T-helper 2 cell treated with Interferon-gamma antibody and Interleukin-4, amounts not matched to agents 5 μg/mL and 100 μg/mL, for 36 hours (primary cell): ENCODE data around the gene SIGMAR1.
A peak's percentile ranks its signal among the peaks of the same experiment; 100 is the strongest.

Source experiments
- DNase-seq: peaks from one replicate; pipeline ENCODE4 v3.0.0; 2021; ENCODE audit warnings: low spot score
- H3K27ac Mint-ChIP-seq: one replicate; pipeline ENCODE4 v1.8.0; 2021; ENCODE audit warnings: mild to moderate bottlenecking, mixed read lengths
- H3K27me3 Mint-ChIP-seq: one replicate; pipeline ENCODE4 v1.8.0; 2021; ENCODE audit warnings: low read depth, mixed read lengths
- H3K36me3 Mint-ChIP-seq: one replicate; pipeline ENCODE4 v1.8.0; 2021; ENCODE audit warnings: low read depth, mixed read lengths
- H3K4me1 Mint-ChIP-seq: one replicate; pipeline ENCODE4 v1.8.0; 2021; ENCODE audit warnings: low read depth, mixed read lengths
- H3K4me3 Mint-ChIP-seq: one replicate; pipeline ENCODE4 v1.8.0; 2022; ENCODE audit warnings: mild to moderate bottlenecking, moderate library complexity, mixed read lengths
- H3K9me3 Mint-ChIP-seq: one replicate; pipeline ENCODE4 v1.8.0; 2021; ENCODE audit warnings: mixed read lengths

SIGMAR1 gene

DNA sequence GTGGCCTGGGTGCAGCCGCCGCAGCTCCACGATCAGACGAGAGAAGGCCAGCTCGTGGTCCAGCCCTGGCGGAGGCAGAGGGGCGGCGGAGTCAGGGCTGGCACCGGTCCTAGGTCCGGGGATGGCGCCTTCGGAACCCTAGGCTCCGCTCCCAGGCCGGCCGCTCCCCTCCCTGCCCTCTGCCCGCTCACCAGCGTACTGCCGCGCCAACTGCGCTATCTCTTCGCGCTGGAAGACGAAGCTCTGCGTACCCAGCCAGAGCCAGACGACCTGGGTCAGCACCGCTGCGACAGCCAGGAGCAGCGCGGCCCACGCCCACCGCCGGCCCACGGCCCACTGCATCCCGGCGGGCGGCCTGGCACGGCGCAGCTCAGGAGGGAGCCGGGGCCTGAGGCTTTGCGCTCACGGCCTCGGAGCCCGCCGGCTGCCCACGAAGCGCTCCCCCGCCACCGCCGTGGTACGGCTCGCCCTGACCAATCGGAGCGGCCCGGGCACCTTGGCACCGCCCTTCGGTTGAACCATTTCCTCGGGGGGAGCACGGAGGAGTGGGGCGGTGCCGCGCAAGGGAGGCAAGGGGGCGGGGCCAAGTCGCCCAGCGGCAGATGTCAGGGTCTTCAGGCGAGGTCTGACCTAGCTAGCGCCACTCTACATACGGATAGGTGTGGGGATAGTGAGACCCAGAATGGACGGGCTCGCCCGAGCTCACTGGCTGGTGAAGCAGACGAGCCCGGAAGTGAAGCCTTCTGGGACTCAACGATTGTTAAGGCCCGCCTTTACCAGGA is at the start of gene SIGMAR1:
Gene SIGMAR1, minus strand, starts transcription at position 432 of the 782 bp plus-strand sequence. Its CDS starts 90 bp downstream, at position 342.
- Mint-ChIP-seq H3K9me3 (no peaks in the 10 kb centered on the region), H3K4me3 (peak within 1 kb of the TSS; percentile 97), H3K27me3 (no peaks in the 10 kb centered on the region), H3K36me3 (peaks cover 14% of the 10 kb centered on the region), H3K27ac (peak within 1 kb of the TSS; percentile 87), H3K4me1 (peaks cover 22% of the 10 kb centered on the region)
- peak; percentile 94 for DNase-seq

DNA sequence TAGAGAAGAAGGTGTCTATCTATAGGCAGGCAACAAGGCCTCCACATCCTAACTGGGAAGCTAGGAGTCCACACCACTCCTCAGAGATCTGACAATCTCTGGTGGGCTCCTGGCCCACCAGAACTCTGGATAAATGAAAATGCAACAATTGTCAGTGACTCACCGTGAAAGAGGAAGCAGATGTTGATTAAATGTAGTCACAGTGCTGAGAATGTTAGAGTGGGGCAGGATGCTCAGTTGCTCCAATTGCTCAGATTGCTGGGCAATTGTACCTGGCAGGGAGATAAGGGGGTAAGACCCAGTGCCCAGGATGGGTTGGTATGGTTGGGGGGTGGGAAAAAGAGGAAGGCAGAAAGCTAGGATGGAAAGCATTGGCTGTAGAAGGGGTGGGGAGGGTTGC is 49.1 kb upstream of the SIGMAR1 start:
- Mint-ChIP-seq H3K4me1 (no peaks in the 10 kb centered on the region), H3K36me3 (no peaks in the 10 kb centered on the region), H3K4me3 (no peak overlapping the region), H3K9me3 (no peaks in the 10 kb centered on the region), H3K27ac (no peak overlapping the region), H3K27me3 (no peaks in the 10 kb centered on the region)
- DNase-seq: no peak

DNA sequence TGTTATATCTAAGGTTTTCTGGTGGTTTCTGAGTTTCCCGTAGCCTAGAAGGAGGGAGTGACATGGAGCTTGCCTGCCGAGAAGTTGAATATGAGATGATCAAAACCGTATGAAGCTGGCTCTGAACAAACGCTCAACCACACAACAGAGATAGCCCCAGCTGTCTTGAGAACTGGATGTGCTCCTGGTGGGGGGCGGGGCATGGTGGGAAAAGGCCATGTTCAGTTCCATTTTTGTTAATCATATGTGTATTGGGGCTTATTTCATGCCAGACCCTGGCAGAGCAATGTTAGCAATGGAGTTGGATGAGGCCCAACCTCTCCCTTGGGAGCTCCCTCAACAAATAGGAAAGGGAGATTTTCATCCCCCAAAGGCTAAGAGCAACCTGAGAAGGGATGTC is 48.6 kb upstream of the SIGMAR1 start:
- Mint-ChIP-seq H3K36me3 (no peaks in the 10 kb centered on the region), H3K9me3 (no peaks in the 10 kb centered on the region), H3K27ac (no peak overlapping the region), H3K4me3 (no peak overlapping the region), H3K27me3 (no peaks in the 10 kb centered on the region), H3K4me1 (no peaks in the 10 kb centered on the region)
- no peak for DNase-seq

DNA sequence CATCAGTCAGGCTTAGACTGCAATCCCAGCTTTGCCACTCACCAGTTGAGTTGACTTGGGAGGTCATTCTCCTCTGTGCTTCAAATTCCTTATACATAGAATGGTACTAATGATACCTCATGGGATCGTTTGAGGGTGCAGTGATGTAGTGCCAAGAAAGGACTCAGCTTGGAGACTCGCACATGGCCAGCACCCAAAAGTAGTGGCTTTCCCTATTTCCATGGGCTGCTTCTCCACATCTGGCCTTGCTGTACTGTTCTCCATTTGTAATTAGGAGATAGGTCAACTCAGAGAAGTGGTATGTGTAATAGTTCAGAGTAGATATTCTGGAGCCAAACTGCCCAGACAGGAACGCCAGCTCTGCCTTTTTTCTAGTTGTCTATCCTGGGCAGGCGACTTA is 48.0 kb upstream of the SIGMAR1 start:
- DNase-seq: no peak
- H3K36me3 Mint-ChIP-seq: no peaks in the 10 kb centered on the region
- H3K4me3 Mint-ChIP-seq: no peak overlapping the region
- no peaks in the 10 kb centered on the region for H3K27me3 Mint-ChIP-seq
- no peaks in the 10 kb centered on the region for H3K9me3 Mint-ChIP-seq
- H3K4me1 Mint-ChIP-seq: no peaks in the 10 kb centered on the region
- H3K27ac Mint-ChIP-seq: no peak overlapping the region

DNA sequence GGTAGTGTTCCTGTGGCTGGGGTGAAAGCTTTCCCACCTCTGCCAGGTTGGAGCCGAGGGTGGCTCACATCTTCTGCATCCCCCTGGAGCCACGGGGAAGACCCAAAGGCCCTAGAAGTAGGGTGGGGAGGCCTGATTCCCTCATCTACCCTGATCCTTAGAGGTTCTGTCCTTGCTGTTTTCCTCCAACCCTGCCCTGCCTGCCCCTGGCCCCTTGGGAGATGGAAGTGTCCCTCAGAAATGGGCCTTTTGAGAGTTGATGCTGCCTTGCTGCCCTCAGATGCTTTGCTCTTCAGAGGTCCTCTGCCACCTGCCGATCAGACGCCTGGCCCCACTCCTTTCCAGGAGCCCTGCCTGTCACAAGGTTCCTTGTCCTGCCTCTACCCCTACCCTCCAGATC is 47.2 kb upstream of the SIGMAR1 start:
- H3K4me1 Mint-ChIP-seq: no peaks in the 10 kb centered on the region
- no peak overlapping the region for H3K4me3 Mint-ChIP-seq
- DNase-seq: no peak
- H3K27ac Mint-ChIP-seq: no peak overlapping the region
- H3K36me3 Mint-ChIP-seq: no peaks in the 10 kb centered on the region
- no peaks in the 10 kb centered on the region for H3K9me3 Mint-ChIP-seq
- H3K27me3 Mint-ChIP-seq: no peaks in the 10 kb centered on the region

DNA sequence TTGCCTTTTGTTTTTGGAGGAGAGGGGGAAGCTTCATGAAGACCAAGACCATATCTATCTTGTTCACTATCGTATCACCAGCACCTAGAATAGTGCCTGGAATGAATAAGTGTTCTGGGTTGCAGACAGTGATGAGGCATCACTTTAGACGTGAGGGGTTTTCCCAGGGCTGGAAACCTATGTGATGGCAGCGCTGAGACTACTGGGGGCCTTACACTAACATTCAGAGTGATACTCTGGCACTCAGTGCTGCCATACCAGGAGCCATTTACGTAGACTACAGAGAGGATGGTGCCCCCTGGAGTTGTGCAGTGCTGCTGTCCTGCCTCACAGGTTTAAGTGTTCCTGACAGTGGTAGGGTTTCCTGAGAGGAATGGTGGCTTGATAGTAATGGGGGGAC is 46.6 kb upstream of the SIGMAR1 start:
- Mint-ChIP-seq H3K4me3 (no peak overlapping the region), H3K36me3 (no peaks in the 10 kb centered on the region), H3K4me1 (no peaks in the 10 kb centered on the region), H3K9me3 (no peaks in the 10 kb centered on the region), H3K27me3 (no peaks in the 10 kb centered on the region), H3K27ac (no peak overlapping the region)
- no peak for DNase-seq

DNA sequence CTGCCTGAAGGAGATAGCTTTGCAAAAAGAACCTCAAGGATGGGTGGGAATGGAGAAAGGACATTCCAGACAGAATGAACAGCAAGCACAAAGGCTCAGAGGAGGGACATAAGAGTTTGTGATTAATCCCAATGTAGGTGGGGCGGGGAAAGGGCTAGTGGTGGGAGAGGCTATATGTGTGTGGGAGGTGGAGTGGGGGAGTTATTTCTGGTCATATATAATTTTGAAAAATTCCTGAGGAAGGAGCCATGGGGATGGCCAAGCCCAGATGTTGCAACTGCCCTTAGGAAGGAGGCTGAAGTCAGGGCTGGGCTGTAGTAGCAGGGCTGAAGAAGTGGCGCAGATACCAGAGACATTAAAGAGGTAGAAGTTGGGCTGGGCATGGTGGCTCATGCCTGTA is 38.3 kb upstream of the SIGMAR1 start:
- H3K27ac Mint-ChIP-seq: no peak overlapping the region
- no peaks in the 10 kb centered on the region for H3K36me3 Mint-ChIP-seq
- no peak for DNase-seq
- H3K27me3 Mint-ChIP-seq: no peaks in the 10 kb centered on the region
- no peak overlapping the region for H3K4me3 Mint-ChIP-seq
- no peaks in the 10 kb centered on the region for H3K9me3 Mint-ChIP-seq
- no peaks in the 10 kb centered on the region for H3K4me1 Mint-ChIP-seq

DNA sequence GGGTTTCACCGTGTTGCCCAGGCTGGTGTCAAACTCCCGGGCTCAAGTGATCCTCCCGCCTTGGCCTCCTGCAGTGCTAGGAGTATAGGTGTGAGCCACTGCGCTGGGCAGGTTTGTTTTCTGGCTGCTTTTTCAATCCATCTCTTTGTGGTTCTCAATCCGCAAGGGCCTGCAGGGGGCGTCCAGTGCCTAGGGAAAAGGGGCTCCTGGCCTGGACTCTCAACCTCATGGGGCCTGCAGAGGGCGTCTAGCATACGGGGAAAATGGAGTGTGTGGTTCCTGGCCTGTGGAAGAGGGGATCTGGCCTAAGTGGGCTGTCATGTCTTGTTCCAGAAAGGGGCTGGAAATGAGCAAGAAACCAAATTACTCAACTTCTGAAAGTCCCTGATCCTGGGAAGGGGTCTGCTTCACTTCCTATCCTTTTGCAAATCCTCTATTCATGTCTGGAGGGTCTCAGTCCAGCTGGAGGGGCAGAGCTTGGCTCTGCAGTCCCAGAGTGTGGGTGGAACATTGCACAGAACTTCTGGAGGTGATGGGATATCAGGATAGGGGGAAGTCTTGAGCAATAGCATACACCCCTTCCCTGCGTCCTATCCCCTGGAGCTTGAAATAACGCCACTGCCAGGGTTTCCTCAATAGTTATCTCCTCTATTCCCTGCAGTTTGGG is 37.6 kb upstream of the SIGMAR1 start:
- H3K27ac Mint-ChIP-seq: no peak overlapping the region
- no peaks in the 10 kb centered on the region for H3K9me3 Mint-ChIP-seq
- DNase-seq: peak; percentile 24
- H3K36me3 Mint-ChIP-seq: peaks cover 3% of the 10 kb centered on the region
- no peaks in the 10 kb centered on the region for H3K4me1 Mint-ChIP-seq
- no peak overlapping the region for H3K4me3 Mint-ChIP-seq
- no peaks in the 10 kb centered on the region for H3K27me3 Mint-ChIP-seq

DNA sequence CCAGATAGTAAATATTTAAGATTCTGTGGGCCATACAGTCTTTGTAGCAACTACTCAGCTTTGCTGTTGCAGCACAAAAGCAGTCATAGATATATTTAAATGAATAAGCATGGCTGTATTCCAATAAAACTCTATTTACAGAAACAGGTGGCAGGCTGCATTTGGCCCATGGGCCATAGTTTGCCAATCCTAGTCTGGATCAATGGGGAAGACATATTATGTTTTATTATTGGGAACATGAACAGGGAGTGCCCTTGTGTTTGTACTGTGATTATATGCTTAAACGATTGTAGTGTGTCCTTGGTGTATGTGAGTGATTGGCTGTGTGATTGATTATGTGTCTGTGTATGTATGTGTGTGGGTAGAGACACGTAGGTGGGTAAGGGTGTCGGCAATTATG is 36.9 kb upstream of the SIGMAR1 start:
- DNase-seq: no peak
- H3K4me3 Mint-ChIP-seq: no peak overlapping the region
- H3K36me3 Mint-ChIP-seq: peaks cover 6% of the 10 kb centered on the region
- H3K4me1 Mint-ChIP-seq: no peaks in the 10 kb centered on the region
- no peak overlapping the region for H3K27ac Mint-ChIP-seq
- H3K9me3 Mint-ChIP-seq: peaks cover under 1% of the 10 kb centered on the region
- no peaks in the 10 kb centered on the region for H3K27me3 Mint-ChIP-seq

DNA sequence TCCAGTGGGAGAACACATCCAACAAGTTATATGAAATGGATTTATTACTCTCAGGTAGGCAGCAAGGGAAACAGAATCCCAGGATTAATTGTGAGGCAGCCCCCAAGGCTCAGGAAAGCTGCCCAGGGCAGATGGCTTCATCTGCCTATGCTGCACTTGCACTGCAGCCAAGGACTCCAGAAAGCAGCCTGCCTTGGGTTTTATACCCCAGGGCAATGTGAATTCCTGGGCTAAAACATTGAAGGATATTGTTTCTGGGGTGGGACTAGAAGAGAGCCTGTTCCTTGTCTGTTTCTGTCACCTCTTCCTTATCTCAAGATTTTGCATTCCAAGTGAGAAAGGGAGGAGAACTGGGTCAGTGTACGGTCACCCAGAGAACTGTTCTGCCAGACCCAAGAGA is 33.7 kb upstream of the SIGMAR1 start:
- no peak for DNase-seq
- Mint-ChIP-seq H3K4me3 (no peak overlapping the region), H3K9me3 (peaks cover 5% of the 10 kb centered on the region), H3K36me3 (peaks cover 22% of the 10 kb centered on the region), H3K27me3 (no peaks in the 10 kb centered on the region), H3K27ac (no peak overlapping the region), H3K4me1 (peaks cover 3% of the 10 kb centered on the region)

DNA sequence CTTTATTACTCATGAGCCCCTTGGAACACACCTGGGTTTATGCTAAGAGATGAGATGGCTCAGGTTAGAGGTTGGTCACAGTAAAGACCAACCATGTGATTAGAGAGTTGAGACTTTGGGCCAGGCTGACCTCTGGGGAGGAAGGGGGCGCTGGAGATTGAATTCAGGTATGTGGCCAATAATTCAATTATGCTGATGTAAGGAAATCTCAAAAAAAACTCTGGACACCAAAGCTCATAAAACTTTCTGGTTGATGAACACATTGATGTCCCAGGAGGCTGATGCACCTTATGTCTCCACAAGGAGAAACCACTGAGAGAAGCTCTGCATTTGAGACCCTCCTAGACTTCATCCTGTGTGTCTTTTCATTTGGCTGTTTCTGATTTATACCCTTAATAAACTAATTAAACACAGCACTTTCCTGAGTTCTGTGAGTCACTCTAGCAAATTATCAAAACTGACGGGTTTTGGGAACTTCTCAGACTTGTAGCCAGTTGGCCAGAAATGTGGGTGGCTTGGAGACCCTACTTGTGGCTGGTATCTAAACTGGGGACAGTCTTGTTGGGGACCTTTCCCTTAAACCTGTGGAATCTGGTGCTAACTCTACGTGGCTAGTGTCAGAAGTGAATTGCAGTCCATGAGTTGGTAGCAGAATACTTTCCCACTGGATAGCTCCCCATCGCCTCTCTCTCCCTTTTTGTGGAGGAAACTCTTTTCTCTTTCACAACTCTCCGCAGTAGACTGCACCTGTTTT is 32.4 kb upstream of the SIGMAR1 start:
- Mint-ChIP-seq H3K4me1 (peaks cover 9% of the 10 kb centered on the region), H3K4me3 (no peak overlapping the region), H3K36me3 (peaks cover 24% of the 10 kb centered on the region), H3K9me3 (peaks cover 5% of the 10 kb centered on the region), H3K27ac (no peak overlapping the region), H3K27me3 (no peaks in the 10 kb centered on the region)
- DNase-seq: no peak

DNA sequence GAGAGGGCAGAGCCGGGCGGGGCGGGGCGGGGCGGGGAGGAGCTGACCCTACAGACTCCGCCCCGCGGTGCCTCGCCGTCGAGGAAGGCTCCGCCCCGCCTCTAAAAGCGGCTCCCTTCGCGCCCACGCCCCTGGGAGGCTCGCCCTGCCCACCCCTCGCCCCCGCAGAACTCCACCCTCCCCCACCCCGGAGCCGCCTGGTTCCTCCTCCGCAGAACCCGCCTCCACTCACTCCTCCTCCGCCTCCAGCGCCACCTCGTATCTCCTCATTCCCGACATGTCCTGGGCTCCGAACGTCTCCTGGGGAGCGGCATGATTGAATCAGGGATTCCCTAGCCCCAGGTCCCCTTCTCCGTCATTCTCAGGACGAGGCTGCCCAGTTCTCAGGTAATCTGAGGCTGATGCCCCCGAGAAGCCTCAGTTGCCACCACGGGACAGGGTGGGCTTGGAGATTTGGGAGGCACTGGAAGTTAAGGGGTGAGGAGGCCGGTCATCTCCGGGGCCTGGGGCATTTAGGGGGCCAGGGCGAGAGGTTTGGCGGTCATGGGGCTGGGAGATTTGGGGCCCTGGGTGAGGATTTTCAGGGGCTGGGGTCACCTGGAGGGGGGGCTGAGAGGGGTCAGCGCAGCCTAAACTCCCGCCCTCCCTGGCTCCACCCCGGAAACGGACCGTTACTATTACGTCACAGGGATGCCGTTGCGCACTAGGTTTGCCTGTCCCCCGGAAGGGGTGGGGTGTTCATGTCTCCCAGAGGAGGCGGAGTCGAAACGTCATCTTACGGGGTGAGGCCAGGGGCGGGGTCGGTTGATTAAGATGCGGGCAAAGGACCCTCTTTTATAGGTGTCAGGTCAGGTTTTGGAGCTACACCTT is 28.0 kb upstream of the SIGMAR1 start:
- Mint-ChIP-seq H3K4me3 (peak overlapping the region; percentile 87), H3K9me3 (peaks cover 5% of the 10 kb centered on the region), H3K36me3 (peaks cover 43% of the 10 kb centered on the region), H3K27me3 (no peaks in the 10 kb centered on the region), H3K4me1 (peaks cover 42% of the 10 kb centered on the region), H3K27ac (peak overlapping the region; percentile 93)
- peak; percentile 84 for DNase-seq

DNA sequence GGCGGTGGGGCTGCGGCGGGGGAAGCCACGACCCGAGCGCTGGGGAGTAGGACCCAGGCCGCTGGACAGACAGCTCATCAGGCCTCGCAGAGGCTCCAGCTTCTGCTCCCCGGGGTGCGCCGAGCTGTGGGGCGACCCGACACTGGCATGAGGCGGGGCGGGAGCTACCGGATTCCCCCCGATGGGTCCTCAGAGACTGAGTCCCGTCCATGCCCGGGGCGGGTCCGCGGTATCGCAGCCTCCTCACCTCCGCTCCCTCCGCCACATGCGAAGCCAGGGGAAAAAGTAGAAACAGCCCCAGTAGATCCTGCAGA is 27.4 kb upstream of the SIGMAR1 start:
- Mint-ChIP-seq H3K4me1 (peaks cover 42% of the 10 kb centered on the region), H3K27ac (peak overlapping the region; percentile 93), H3K9me3 (peaks cover 5% of the 10 kb centered on the region), H3K4me3 (peak overlapping the region; percentile 87), H3K36me3 (peaks cover 43% of the 10 kb centered on the region), H3K27me3 (no peaks in the 10 kb centered on the region)
- DNase-seq: no peak
